ENCODE data around the gene L1TD1.

DNA sequence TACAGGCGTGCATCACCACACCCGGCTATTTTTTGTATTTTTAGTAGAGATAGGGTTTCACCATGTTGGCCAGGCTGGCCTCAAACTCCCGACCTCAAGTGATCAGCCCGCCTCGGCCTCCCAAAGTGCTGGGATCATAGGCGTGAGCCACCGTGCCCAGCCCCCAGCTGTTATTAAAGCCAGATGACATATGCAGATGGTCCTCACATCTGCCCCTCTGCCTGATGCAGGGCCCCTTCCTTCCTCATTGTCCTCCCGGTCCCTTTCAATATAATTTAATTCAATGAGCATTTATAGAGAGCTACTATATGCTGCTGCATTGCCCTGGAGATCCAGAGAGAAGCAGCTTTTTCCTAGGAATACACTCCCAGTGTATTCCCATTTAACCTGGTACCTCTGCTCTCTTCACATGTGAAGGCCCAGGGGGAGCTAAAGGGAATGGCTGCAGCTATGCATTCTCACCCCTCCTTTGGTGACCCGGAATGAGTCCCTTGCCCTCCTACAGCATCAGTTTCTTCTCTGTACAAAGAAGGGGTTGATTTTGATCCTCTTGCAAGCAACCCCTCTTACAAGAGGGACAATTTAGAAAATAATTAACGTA lies 55.6 kb downstream of the L1TD1 start:
- TF ChIP-seq EZH2 (IDR thresholded peaks at IDR 0.05) = no peak
- no peak for TF ChIP-seq CTCF (IDR thresholded peaks at IDR 0.05 in 2 of 3, conservative IDR thresholded peaks at IDR 0.05 in 1 of 3; ENCODE audit: borderline replicate concordance in 1 of 3, insufficient read depth in 1 of 3, low read depth in 2 of 3, low read length in 2 of 3)
